HG03342 (cell line): ENCODE data around the gene CEP72.
"Not testable (repeated sequence)": the region's sequence is repeated elsewhere in the genome, so short reads cannot be mapped to it uniquely, and the experiment has no call there.

Experiments
- ATAC-seq: cut with Tn5 transposase; IDR thresholded peaks from one replicate; pipeline ENCODE4 v1.9.1; 2021; ENCODE audit warnings: mild to moderate bottlenecking, moderate library complexity; ENCODE audit not compliant: unreplicated experiment

The CEP72 gene

GRCh38 chr5:595285-595875 lies 16.8 kb upstream of the CEP72 start:
- no peak for ATAC-seq

- ATAC-seq: no peak
Observed at GRCh38 chr5:597871-598563, 14.1 kb upstream of the CEP72 start.

DNA sequence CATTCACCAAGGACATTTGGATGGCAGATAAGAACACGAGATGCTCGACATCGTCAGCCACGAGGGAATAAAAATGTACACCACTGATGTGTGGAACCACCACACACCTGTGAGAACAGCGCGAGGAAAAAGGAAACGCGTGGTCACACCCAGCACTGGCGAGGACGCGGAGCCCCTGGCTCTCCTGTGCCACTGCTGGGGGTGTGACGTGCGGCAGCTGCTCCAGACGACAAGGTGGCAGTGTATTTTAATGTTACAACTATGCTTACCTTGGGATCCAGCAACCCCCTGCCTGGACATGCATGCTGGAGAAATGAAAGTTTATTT lies 13.6 kb upstream of the CEP72 start:
- ATAC-seq: no peak

DNA sequence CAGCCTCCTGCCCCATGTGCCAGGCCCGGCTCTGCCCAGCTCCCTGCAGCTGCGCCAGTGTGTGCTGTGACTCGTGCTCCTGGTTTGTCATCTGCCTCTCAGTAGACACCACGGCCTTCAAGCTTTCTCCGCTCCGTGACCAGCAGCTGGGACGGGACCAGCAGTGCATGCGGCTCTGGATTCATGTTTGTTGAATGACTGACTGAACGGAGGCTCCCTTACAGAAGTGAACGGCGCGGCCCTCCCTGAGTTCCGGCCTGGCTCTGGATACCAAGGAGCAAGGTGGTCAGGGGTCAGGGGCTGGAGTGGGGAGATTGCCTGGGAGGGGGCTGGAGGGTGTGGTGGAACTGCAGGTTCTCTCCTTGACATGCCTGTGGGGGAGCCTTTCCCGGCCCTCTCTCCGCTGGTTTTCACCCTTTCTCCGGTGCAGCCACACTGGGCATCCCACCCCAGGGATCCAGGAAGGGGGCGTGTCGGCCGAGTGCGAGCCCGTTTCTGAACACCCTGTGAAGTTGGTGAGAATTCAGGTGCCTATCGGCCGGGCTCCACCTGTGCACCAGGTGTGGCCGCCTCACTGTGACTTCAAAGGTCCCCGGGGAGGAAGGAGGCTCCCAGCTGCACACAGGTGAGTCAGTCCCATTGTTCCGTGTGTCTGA lies 11.1 kb upstream of the CEP72 start:
- ATAC-seq: no peak

DNA sequence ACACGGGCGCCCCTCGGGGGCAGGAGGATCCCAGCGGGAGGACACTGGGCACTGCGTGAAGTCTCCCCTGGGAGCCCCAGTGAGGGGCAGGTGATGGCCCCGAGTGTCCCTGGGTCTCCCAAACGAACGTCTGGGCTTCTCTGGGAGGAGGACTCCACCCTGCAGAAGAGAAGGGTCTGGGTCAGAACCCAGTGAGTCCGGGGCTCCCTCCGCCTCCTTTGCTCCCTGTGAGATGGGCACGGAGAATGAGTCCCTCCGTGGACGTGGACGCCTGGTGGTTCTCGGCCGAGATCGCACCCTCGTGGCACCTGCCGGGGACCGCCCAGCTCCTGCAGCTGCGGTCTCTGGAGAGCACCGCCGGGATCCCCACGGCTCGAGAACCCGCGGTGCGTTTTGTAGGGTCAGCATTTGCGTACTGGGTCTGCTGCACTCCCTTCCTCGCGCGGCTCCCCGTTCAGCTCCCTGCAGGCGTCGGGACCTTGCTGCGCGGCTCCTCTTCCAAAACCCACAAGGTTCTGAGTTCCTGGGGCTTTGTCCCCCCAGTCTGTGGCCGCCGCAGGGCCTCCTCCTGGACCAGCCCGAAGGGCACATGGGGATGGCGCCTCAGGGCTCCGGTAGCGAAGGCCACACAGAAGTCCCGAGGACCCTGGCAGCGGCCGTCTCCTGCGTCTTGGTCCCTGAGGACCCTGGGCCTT lies 10.2 kb upstream of the CEP72 start:
- no peak for ATAC-seq

GRCh38 chr5:602466-603035 lies 9.6 kb upstream of the CEP72 start:
- ATAC-seq: no peak

GRCh38 chr5:603081-603998 lies 8.8 kb upstream of the CEP72 start:
- ATAC-seq: no peak

DNA sequence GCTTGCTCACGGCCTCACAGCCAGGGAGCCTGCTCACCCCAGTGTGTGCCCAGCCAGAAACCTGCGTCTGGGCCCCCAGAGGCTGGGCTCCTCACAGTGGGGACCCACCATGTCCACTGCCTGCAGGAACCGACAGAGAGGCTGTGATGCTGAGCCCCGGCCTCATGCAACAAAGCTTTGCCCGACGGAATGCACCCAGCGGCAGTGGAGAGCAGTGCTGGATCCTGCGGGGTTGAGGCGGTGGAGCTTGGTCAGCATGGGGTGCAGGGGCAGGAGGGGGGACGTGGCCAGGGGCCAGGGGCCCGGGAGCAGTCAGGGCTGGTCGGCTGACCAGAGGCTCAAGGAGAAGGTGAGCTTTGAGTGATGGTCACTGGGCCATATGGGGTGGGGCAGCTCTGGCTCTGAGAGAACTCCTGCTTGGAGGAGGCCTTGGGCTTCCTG lies 7.7 kb upstream of the CEP72 start:
- no peak for ATAC-seq

- ATAC-seq: not testable (repeated sequence)
Observed at GRCh38 chr5:605090-605489, 7.0 kb upstream of the CEP72 start.

- no peak for ATAC-seq
Observed at GRCh38 chr5:606061-606460, 6.1 kb upstream of the CEP72 start.

GRCh38 chr5:606526-607399 lies 5.4 kb upstream of the CEP72 start:
- no peak for ATAC-seq

DNA sequence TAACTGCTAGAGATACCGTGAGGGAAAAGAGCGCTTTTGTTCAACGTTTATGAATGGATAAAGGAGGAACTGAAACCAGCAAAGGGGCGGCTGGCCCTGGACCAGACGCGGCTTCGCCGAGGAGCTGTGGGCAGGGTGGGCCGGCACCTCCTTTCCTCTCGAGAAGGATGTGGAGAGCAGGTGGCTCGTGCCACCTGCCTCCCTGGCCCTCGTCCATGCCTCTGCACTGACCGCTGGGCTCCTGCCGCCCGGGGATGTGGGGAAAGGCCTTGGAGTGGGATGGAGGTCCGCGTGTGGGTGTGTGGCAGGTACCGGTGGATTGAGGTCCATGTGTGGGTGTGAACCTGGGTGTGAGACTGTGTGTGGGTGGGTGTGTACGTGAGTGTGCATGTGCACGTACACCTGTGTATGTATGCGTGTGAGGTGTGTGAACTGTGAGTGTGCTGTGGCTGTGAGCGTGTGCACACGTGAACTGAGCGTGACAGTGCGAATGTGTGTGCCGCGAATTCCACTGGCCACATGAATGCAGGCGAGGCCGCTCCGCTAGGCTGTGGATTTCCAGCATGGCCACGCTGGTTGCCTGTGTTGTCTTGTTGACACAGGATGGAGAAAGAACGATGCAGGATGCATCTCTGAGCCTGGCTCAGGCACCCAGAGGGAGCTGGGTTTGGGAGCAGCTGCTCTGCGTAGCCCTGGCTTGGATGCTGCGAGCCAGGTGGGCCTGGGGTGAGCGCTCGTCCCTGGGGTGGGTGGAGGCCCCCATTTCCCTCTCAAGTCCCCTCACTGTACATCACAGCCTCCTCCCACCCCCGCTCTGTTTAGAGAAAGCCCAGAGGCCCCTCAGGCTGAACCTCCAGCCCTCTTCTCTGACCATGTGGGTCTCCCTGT lies 4.4 kb upstream of the CEP72 start:
- no peak for ATAC-seq

GRCh38 chr5:608429-609370 lies 3.4 kb upstream of the CEP72 start:
- no peak for ATAC-seq

GRCh38 chr5:609506-609905 lies 2.6 kb upstream of the CEP72 start:
- no peak for ATAC-seq

GRCh38 chr5:610011-610743 lies 2.0 kb upstream of the CEP72 start:
- ATAC-seq: no peak
